ENCODE results near the gene B4GALNT4. TPM values are rescaled to one million over a fixed set of nuclear protein-coding genes. Genes with fewer than 3 reads are reported as not detected.
A peak's percentile ranks its signal among the peaks of the same experiment; 100 is the strongest.

Gene B4GALNT4
- total RNA-seq, 1 experiment from 2014 or later = 88.0 TPM

- no peak for TF ChIP-seq AFF4 (CRISPR knock-in tag; IDR thresholded peaks at IDR 0.05; ENCODE audit: borderline replicate concordance)
- TF ChIP-seq GRHL2 (CRISPR knock-in tag; IDR thresholded peaks at IDR 0.05; ENCODE audit: insufficient replicate concordance, severe bottlenecking) = no peak
- TF ChIP-seq ESRRA (CRISPR knock-in tag; IDR thresholded peaks at IDR 0.05; ENCODE audit: borderline replicate concordance) = no peak
Observed at GRCh38 chr11:336659-337198, 32.6 kb upstream of the B4GALNT4 start (continued).

- Mint-ChIP-seq H3K36me3 (peaks cover 9% of the 10 kb centered on the region), H3K9me3 (peaks cover 9% of the 10 kb centered on the region), H3K4me1 (peaks cover 71% of the 10 kb centered on the region), H3K27me3 (ENCODE audit: low read depth) (peaks cover 5% of the 10 kb centered on the region), H3K4me3 (no peak overlapping the region), H3K27ac (no peak overlapping the region)
- ATAC-seq (no peak), DNase-seq (ENCODE audit: low spot score) (no peak)
- ChIA-PET POLR2A (interaction anchor here (1.1 kb wide), 1 partner anchor 50 kb away, joined by 4 read pairs; no protein-coding TSS in a partner anchor), CTCF (no interaction called here)
- no peak for TF ChIP-seq AR (CRISPR knock-in tag; IDR thresholded peaks at IDR 0.05)
- no peak for TF ChIP-seq E2F5 (CRISPR knock-in tag; IDR thresholded peaks at IDR 0.05)
Observed at GRCh38 chr11:337711-338110, 31.6 kb upstream of the B4GALNT4 start.

- ATAC-seq (no peak), DNase-seq (ENCODE audit: low spot score) (no peak)
- no peaks in the 10 kb centered on the region for H3K27me3 Mint-ChIP-seq (ENCODE audit: low read depth)
- peaks cover 3% of the 10 kb centered on the region; the same call in 1 of the 2 replicates for H3K36me3 Mint-ChIP-seq
- H3K9me3 Mint-ChIP-seq = no peaks in the 10 kb centered on the region
- CTCF ChIA-PET = interaction anchor here (0.5 to 2.0 kb wide), 14 partner anchors 9 to 236 kb away, joined by 3 to 20 read pairs (median 4); partner anchors contain the start of gene PHRF1
- no peak overlapping the region for H3K4me3 Mint-ChIP-seq
- peak overlapping the region; percentile 97; the same call in 1 of the 2 replicates for H3K27ac Mint-ChIP-seq
- peaks cover 50% of the 10 kb centered on the region for H3K4me1 Mint-ChIP-seq
- POLR2A ChIA-PET = interaction anchor here (0.7 to 2.6 kb wide), 6 partner anchors 10 to 33 kb away, joined by 3 to 15 read pairs (median 4); no protein-coding TSS in a partner anchor
- TF ChIP-seq AR (CRISPR knock-in tag; IDR thresholded peaks at IDR 0.05) (no peak), E2F1 (CRISPR knock-in tag; IDR thresholded peaks at IDR 0.05) (no peak), ATF2 (CRISPR knock-in tag; IDR thresholded peaks at IDR 0.05; ENCODE audit: borderline replicate concordance, low read depth) (no peak), E2F5 (CRISPR knock-in tag; IDR thresholded peaks at IDR 0.05) (no peak), GRHL2 (CRISPR knock-in tag; IDR thresholded peaks at IDR 0.05; ENCODE audit: insufficient replicate concordance, severe bottlenecking) (no peak), ZNF532 (CRISPR knock-in tag; IDR thresholded peaks at IDR 0.05; ENCODE audit: borderline replicate concordance) (no peak)
Observed at GRCh38 chr11:339963-340362, 29.3 kb upstream of the B4GALNT4 start.

All from WTC11 (cell line).